Activated naive CD8-positive, alpha-beta T cell (primary cell): ENCODE data around the gene COPS6.

Source experiments
- H3K27ac Mint-ChIP-seq: one replicate; pipeline ENCODE4 v1.8.0; 2021; ENCODE audit warnings: mixed read lengths
- H3K27me3 Mint-ChIP-seq: one replicate; pipeline ENCODE4 v1.8.0; 2021; ENCODE audit warnings: mixed read lengths
- H3K36me3 Mint-ChIP-seq: one replicate; pipeline ENCODE4 v1.8.0; 2021; ENCODE audit warnings: mixed read lengths
- H3K4me1 Mint-ChIP-seq: one replicate; pipeline ENCODE4 v1.8.0; 2021; ENCODE audit warnings: low read depth, mixed read lengths
- H3K4me3 Mint-ChIP-seq: one replicate; pipeline ENCODE4 v1.8.0; 2021; ENCODE audit warnings: mild to moderate bottlenecking, mixed read lengths
- H3K9me3 Mint-ChIP-seq: one replicate; pipeline ENCODE4 v1.8.0; 2021; ENCODE audit warnings: low read depth, mixed read lengths

Gene COPS6

DNA sequence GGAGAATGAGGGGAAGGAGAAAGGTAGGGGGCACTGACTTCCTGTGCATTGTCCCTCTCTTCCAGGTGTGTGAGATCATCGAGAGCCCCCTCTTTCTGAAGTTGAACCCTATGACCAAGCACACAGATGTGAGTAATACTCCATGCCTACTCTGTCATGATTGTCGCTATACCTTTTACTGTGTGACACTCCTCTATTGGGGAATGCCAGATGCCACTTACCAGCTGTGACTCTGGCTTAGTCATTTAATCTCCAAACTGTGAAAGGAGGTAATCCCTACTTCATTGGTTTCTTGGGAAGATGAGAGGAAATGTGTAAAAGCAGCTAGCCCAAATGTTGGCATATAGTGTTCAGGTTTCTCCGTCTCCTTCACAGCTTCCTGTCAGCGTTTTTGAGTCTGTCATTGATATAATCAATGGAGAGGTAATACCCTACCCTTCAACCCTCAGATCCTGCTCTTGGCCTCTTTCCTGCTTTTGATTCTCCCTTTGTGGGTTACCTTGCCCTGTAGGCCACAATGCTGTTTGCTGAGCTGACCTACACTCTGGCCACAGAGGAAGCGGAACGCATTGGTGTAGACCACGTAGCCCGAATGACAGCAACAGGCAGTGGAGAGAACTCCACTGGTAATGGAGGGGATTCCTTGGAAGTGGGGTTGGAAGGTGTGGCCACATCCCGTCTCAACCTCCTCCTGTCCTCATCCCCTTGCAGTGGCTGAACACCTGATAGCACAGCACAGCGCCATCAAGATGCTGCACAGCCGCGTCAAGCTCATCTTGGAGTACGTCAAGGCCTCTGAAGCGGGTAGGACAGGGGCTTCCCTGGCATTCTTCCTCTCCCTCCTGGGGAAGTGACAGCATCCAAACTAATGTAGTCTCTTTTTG is 2.0 kb downstream of the COPS6 start:
- H3K27ac Mint-ChIP-seq = peak overlapping the region; percentile 93
- H3K9me3 Mint-ChIP-seq = no peaks in the 10 kb centered on the region
- H3K4me1 Mint-ChIP-seq = peaks cover 35% of the 10 kb centered on the region
- peaks cover 2% of the 10 kb centered on the region for H3K36me3 Mint-ChIP-seq
- H3K4me3 Mint-ChIP-seq = peak overlapping the region; percentile 95
- no peaks in the 10 kb centered on the region for H3K27me3 Mint-ChIP-seq

DNA sequence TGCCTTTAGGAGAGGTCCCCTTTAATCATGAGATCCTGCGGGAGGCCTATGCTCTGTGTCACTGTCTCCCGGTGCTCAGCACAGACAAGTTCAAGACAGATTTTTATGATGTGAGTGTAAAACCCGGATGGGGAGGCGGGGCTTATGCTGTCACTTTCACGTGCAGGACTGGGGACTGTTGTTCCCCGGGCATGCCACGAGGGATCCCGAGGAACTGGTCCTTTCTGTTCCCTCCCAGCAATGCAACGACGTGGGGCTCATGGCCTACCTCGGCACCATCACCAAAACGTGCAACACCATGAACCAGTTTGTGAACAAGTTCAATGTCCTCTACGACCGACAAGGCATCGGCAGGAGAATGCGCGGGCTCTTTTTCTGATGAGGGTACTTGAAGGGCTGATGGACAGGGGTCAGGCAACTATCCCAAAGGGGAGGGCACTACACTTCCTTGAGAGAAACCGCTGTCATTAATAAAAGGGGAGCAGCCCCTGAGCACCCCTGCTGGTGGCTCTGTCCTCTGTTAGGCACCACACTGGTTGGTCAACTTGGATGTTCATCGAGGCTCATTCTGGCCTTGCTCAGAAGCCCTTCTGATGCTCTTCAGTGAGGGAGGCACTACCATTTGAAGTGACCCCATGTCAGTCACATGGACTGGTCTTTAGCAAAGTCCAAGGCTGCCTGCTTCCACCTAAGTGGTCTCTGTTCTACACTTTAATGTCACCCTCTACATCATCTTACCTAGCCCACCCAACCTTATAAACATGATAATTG is 2.8 kb downstream of the COPS6 start:
- Mint-ChIP-seq H3K9me3 (no peaks in the 10 kb centered on the region), H3K36me3 (peaks cover 2% of the 10 kb centered on the region), H3K4me1 (peaks cover 35% of the 10 kb centered on the region), H3K27ac (peak overlapping the region; percentile 55), H3K4me3 (peak overlapping the region; percentile 28), H3K27me3 (no peaks in the 10 kb centered on the region)

DNA sequence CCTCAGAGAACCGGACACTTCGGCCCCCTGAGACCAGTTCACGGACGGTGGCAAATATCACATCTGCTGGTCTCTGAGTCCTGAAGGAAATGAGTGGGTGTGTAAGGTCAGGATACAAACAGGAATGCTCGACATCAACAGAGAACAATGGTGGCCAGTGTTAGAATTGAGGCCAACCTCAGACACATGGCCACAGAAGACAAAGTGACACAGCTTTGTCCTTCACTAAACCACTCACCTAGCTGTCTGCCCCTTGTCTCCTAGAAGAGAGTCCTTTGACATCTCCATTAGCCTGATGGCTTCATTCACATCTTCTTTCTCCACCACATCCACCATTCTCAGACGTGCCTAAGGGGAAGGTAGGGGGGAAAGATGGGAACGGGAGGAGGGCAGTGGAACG is 4.3 kb downstream of the COPS6 start:
- H3K36me3 Mint-ChIP-seq = peaks cover 5% of the 10 kb centered on the region
- H3K4me1 Mint-ChIP-seq = peaks cover 35% of the 10 kb centered on the region
- H3K27ac Mint-ChIP-seq = no peak overlapping the region
- H3K9me3 Mint-ChIP-seq = no peaks in the 10 kb centered on the region
- no peaks in the 10 kb centered on the region for H3K27me3 Mint-ChIP-seq
- no peak overlapping the region for H3K4me3 Mint-ChIP-seq

DNA sequence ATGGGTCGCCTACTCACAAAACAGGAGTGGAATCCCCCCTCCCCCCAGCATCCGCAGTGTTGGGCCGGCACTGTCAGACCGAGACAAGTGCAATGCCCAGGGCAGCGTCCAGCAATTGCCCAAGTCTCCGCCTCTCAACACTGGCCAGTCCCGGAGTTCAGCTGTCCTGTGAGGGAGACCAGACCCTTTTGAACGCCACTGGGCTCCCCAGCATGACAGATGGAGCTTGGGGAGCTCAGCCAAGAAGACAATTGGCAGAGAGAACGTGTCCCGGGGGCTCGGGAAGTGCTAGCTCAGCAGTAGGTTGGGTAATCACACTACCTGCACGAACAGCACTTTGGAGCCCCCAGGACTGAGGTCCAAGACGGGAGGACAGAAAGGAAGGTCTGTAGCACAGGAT is 4.7 kb downstream of the COPS6 start:
- H3K27ac Mint-ChIP-seq = peak overlapping the region; percentile 61
- H3K4me3 Mint-ChIP-seq = no peak overlapping the region
- peaks cover 35% of the 10 kb centered on the region for H3K4me1 Mint-ChIP-seq
- H3K36me3 Mint-ChIP-seq = peaks cover 8% of the 10 kb centered on the region
- no peaks in the 10 kb centered on the region for H3K9me3 Mint-ChIP-seq
- no peaks in the 10 kb centered on the region for H3K27me3 Mint-ChIP-seq

DNA sequence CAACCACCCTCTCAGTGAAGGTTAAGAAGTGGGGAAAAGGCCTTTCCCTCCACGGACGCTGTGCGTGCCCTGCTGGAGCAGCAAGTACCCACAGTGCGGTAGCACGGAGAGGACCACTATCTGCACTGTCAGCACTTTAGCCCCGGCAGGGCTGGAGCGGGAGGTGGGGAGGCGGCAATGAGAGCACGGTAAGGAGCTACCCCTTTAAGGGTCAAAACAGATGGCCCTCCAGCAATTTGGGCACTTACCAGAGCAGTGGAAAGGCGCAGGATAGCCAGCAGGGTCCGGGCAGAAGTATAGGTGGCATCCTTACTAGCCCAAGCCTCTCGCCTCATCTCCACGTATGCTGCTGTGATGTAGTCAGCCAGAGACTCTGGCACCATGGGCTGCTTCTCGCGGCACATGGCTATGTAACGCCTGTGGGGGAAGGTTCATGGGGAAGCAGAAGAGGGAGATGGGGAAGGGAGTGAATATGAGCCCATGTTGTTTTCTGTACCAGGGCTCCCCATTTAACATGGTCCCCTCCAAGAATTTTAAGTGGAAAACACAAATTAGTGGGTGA is 5.2 kb downstream of the COPS6 start:
- no peaks in the 10 kb centered on the region for H3K27me3 Mint-ChIP-seq

DNA sequence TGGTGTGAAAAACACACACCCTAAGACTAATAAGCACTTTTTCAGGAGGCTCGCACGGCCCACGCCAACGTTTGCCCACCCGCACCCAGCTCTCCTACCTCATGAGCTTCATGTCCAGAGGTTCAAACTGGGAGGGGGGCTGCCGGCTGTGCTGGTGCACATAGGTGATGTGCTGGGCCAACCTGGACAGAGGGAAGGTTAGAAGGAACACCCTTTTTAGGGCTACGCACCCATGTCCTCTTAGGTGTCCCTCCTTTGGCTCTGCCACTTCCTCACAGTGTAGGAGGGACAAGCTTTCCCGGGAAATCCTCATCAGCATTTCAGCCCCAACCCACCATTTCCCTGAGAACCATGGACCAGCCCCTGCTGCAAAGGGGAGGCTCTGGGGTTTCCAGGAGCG is 6.5 kb downstream of the COPS6 start:
- no peaks in the 10 kb centered on the region for H3K9me3 Mint-ChIP-seq
- H3K27me3 Mint-ChIP-seq = no peaks in the 10 kb centered on the region
- peaks cover 44% of the 10 kb centered on the region for H3K4me1 Mint-ChIP-seq
- peak overlapping the region; percentile 61 for H3K27ac Mint-ChIP-seq
- no peak overlapping the region for H3K4me3 Mint-ChIP-seq
- peaks cover 17% of the 10 kb centered on the region for H3K36me3 Mint-ChIP-seq

More for the DNA sequence above, 5.2 kb downstream of the COPS6 start:
- Mint-ChIP-seq H3K36me3 (peaks cover 12% of the 10 kb centered on the region), H3K27ac (peak overlapping the region; percentile 61), H3K9me3 (no peaks in the 10 kb centered on the region), H3K4me3 (no peak overlapping the region), H3K4me1 (peaks cover 40% of the 10 kb centered on the region)

DNA sequence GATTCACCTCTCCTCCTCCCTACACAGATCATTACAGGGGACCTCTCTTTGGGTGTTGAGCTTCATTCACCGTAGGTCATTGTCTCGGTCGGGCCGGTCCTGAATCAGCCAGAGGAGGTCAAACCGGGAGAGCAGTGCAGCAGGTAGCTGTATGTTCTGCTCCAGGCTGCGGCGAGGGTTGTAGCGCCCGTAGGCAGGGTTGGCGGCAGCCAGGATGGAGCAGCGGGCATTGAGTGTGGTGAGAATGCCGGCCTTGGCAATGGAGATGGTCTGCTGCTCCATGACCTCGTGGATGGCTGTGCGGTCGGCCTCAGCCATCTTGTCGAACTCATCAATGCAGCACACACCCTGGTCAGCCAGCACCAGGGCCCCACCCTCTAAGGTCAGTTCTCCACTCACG is 6.9 kb downstream of the COPS6 start:
- H3K9me3 Mint-ChIP-seq = no peaks in the 10 kb centered on the region
- no peaks in the 10 kb centered on the region for H3K27me3 Mint-ChIP-seq
- peak overlapping the region; percentile 35 for H3K4me3 Mint-ChIP-seq
- peaks cover 15% of the 10 kb centered on the region for H3K36me3 Mint-ChIP-seq
- H3K27ac Mint-ChIP-seq = no peak overlapping the region
- peaks cover 40% of the 10 kb centered on the region for H3K4me1 Mint-ChIP-seq

DNA sequence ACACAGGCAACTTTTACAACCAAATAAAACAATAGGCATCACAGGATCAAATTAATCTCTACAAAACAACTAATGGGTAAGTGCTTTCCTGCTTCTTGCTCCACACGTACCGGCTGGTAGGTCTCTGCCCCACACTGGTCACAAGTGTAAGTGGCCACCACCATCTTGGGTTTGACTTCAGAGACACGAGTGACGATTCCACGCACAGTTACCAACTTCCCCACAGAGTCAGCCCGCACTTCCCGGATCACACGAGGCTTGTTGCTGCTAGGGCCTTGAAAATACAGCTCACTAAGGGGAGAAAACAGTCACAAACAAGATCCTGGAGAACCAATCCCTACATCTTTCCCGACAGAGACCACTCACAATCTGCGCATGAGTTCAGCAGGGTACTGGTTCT is 10.1 kb downstream of the COPS6 start:
- Mint-ChIP-seq H3K27me3 (no peaks in the 10 kb centered on the region), H3K4me1 (peaks cover 39% of the 10 kb centered on the region), H3K4me3 (peak overlapping the region; percentile 93), H3K9me3 (no peaks in the 10 kb centered on the region), H3K36me3 (peaks cover 15% of the 10 kb centered on the region), H3K27ac (peak overlapping the region; percentile 99)

DNA sequence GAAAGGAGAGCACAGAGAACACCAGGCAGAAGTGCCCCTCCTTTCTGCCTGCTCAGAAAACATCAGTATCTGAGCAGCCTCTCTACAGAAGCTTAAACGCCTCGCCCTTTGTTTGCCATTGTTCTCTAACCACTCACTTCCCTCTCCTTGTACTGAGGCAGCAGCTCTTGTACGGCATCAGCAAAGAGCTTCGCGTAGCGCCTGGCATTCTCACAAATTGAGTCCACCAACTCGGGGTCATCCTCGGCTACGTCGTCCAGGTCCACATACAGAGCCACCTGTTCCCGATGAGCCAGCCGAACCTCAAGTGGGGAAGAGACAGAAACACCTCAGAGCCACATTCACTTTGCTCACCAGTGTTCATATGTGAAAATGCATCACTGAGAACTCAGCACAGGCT is 10.7 kb downstream of the COPS6 start:
- H3K4me3 Mint-ChIP-seq = peak overlapping the region; percentile 93
- H3K27me3 Mint-ChIP-seq = no peaks in the 10 kb centered on the region
- peak overlapping the region; percentile 99 for H3K27ac Mint-ChIP-seq
- no peaks in the 10 kb centered on the region for H3K9me3 Mint-ChIP-seq
- H3K36me3 Mint-ChIP-seq = peaks cover 15% of the 10 kb centered on the region
- peaks cover 39% of the 10 kb centered on the region for H3K4me1 Mint-ChIP-seq

DNA sequence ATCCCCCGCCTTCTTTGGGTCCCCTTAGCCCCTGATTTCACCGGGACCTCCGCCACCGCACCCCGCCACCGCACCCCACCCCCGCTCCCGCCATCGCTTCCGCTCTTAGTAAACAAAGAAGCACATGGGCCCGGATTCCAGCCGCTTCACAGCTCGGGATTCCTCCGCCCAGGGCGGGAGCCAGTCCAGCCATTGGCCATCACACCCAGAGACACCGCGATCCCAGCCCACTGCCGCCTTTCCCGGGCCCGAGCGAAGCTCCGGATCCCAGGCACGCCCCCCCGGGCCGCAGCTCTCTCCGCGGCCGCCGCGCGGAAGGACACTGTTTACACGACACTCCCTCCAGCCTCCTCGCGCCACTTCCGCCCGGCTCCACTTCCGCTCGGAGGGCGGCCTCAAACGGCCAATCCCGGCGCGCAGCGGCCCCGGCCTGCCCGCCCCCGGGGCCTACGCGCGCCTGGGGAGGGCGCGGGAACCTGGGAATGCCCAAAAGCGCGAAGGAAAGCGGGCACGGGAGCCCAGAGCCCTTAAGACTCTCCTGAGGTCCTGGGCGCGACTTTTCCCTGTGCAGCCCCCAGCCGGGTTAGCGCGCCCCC is 11.7 kb downstream of the COPS6 start:
- H3K36me3 Mint-ChIP-seq = peaks cover 15% of the 10 kb centered on the region
- no peaks in the 10 kb centered on the region for H3K9me3 Mint-ChIP-seq
- H3K4me1 Mint-ChIP-seq = peaks cover 38% of the 10 kb centered on the region
- H3K27ac Mint-ChIP-seq = peak overlapping the region; percentile 99
- no peaks in the 10 kb centered on the region for H3K27me3 Mint-ChIP-seq
- peak overlapping the region; percentile 93 for H3K4me3 Mint-ChIP-seq

DNA sequence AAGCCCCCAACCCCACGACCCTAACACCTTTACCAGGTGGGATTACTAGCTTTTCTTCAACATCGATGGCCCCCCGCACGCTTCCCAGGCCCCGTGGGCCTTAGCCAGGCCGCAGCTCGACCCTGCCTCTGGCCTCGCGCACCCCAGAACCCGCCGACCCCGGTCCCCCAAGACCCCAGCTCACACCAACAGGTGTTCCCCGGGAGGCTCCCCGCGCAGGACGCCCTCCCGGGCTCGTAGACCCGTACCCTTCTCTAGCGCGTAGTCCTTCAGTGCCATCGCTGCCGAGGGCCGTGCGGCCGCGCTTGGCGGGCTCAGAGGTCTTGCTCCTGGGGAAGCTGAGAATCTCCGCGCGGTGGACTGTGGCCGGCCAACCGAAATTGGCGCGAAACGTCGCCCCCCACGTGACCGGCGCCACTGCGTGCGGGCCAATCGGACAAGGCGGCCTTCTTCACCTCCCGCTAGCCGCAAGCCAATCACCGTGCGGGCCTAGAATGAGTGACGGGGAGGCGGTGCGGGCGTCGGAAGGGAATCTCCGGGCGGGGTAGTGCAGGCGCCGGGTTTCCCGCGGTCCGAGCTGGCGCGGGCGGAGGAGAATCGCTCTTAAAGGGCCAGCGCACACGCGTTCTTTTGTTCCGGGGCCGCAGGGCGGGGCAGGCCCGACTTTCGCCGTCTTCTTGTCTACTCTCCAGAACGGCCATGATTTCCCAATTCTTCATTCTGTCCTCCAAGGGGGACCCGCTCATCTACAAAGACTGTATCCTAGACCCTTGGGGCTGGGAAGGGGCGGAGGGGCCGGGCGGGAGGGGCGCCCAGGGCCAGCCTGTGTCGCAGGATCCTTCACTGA is 12.5 kb downstream of the COPS6 start, which contains the start of the genes AP4M1 and MCM7:
TSS of gene AP4M1 (plus strand) at position 628 of the 847 bp plus-strand sequence. CDS start at position 700, 72 bp downstream.
TSS of gene MCM7 (minus strand) at position 382 of the 847 bp plus-strand sequence. CDS start at position 279, 103 bp downstream.
- peaks cover 15% of the 10 kb centered on the region for H3K36me3 Mint-ChIP-seq
- H3K4me3 Mint-ChIP-seq = peak within 1 kb of the TSS; percentile 93
- peak within 1 kb of the TSS; percentile 99 for H3K27ac Mint-ChIP-seq
- no peaks in the 10 kb centered on the region for H3K27me3 Mint-ChIP-seq
- no peaks in the 10 kb centered on the region for H3K9me3 Mint-ChIP-seq
- H3K4me1 Mint-ChIP-seq = peaks cover 35% of the 10 kb centered on the region

DNA sequence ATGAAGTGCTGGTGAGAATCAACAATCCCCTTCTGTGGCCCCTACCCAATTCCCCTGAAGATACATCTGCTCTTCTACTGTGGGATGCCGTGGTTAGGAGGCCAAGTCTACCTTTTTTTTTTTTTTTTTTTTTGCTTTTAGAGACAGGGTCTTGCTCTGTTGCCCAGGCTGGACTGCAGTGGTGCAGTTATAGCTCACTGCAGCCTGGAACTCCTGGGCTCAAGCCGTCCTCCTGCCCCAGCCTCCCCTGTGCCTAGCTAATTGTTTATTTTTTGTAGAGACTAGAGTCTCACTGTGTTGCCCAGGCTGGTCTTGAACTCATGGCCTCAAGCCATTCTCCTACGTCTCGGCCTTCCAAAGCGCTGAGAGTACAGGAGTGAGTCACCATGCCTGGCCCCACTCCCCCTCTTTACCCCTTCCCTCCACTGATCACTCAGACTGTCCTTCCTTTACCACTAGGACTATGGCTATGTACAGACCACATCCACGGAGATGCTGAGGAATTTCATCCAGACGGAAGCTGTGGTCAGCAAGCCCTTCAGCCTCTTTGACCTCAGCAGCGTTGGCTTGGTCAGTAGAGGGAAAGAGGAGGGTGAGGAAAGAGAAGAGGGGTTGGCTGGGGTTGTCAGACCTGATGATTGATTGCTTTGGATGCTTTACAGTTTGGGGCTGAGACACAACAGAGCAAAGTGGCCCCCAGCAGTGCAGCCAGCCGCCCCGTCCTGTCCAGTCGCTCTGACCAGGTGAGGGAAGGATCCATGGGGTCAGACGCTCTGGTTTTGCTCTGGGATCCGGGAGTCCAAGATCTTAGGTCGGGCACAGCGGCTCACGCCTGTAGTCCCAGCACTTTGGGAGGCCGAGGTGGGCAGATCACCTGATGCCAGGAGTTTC is 14.4 kb downstream of the COPS6 start:
- peak overlapping the region; percentile 93 for H3K4me3 Mint-ChIP-seq
- H3K9me3 Mint-ChIP-seq = no peaks in the 10 kb centered on the region
- H3K36me3 Mint-ChIP-seq = peaks cover 11% of the 10 kb centered on the region
- H3K27me3 Mint-ChIP-seq = no peaks in the 10 kb centered on the region
- peaks cover 29% of the 10 kb centered on the region for H3K4me1 Mint-ChIP-seq
- peak overlapping the region; percentile 41 for H3K27ac Mint-ChIP-seq

DNA sequence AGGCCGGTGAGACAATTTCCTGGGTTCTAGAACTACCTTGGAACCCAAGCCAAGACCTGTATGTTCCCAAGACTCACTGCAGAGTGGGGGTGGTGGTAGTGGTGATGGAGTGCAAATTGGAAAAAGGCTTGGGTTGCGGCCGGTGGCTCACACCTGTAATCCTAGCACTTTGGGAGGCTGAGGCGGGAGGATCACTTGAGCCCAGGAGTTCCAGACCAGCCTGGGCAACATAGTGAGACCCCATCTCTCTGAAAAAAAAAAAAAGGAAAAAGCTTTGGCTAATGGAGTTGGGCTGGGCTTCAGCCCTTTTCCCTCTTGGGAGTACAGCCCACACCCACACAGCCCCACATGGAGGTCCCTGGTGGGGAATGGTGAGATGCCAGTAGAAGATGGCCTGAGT is 16.8 kb downstream of the COPS6 start:
- H3K27me3 Mint-ChIP-seq = no peaks in the 10 kb centered on the region
- H3K9me3 Mint-ChIP-seq = no peaks in the 10 kb centered on the region
- H3K4me1 Mint-ChIP-seq = peaks cover 9% of the 10 kb centered on the region
- no peak overlapping the region for H3K27ac Mint-ChIP-seq
- H3K4me3 Mint-ChIP-seq = no peak overlapping the region
- H3K36me3 Mint-ChIP-seq = no peaks in the 10 kb centered on the region
